ENCODE measurements around the gene SEC22A. TPM values are rescaled to one million over a fixed set of nuclear protein-coding genes. Genes with fewer than 3 reads are reported as not detected.
"Not testable (repeated sequence)": the region's sequence is repeated elsewhere in the genome, so short reads cannot be mapped to it uniquely, and the experiment has no call there.

The SEC22A gene
- total RNA-seq, 1 donor from 2014 or later = 18.8 TPM

DNA sequence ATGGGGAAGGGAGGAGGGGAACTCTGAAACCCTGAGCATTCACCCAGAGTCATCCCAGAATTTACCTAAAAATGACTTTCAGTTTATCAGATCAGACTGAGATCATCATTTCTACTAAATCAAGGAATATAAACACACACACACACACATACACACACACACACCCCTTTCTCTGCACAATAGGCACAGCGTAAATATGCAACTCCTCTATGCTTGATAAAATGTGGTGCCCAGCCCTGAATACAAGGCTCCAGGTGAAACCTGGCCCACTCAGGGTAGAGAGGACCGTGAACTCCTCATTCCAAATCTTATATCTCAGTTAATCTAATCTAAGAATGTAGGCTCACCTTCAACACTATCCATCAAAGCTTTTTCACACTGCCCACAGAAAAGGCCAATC is 31.8 kb upstream of the SEC22A start:
- intact Hi-C loops (cut with micrococcal nuclease) = no loop called here

DNA sequence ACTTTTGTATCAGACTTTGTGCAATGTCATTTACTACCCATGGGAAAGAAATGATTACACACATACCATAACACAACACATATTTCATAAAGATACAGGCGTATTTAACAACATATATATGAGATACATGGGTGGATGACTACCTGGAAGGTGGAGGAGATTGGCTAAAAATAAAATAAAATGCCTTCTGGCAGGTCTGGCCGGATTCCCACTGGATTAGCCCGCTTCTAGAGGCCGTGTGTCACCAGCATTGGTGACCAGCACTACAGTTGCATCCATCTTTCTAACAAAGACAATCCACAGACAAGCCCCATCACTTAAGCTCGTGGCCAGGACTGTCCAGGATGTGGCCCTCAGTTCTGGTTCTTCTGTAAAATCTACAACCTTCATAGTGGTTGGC is 21.0 kb upstream of the SEC22A start:
- intact Hi-C loops (cut with micrococcal nuclease) = no loop called here

DNA sequence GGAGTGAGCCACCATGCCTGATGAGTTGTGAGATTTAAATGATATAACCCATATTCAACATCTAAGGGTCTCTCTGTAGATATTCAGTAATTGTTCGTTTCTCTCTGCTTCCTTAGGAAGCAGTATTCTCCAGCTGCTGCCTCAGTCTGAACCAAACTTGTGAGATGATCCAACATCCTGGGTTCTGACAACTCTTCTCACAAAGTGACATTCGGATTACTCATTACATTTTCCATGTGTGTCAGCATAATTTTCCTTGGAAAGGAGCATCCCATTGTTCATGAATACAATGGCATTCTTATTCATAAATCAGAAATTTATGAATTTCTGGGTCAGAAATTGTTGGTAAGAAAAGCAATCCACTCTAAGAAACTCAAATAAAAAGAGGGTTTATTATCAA is 15.0 kb upstream of the SEC22A start:
- intact Hi-C loops (cut with micrococcal nuclease) = no loop called here

DNA sequence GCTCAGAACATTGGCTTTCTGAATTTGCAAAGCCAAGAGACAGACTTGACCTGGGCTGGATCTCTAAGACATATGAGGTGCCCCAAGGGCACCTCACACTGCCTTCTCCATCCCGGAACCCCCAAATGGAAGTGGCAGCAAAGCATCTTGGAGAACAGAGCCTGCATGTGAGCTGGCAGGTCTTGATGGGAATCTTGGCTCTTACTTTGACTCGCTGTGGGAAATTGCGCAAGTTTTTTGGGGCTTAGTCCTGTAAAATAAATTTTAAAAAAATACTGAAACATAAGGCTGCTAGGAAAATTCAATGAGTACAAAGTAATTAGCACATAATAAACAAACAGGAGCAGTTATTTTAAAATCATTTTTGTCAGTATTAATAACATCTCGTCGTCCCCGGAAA is 13.7 kb upstream of the SEC22A start:
- intact Hi-C loops (cut with micrococcal nuclease) = no loop called here

DNA sequence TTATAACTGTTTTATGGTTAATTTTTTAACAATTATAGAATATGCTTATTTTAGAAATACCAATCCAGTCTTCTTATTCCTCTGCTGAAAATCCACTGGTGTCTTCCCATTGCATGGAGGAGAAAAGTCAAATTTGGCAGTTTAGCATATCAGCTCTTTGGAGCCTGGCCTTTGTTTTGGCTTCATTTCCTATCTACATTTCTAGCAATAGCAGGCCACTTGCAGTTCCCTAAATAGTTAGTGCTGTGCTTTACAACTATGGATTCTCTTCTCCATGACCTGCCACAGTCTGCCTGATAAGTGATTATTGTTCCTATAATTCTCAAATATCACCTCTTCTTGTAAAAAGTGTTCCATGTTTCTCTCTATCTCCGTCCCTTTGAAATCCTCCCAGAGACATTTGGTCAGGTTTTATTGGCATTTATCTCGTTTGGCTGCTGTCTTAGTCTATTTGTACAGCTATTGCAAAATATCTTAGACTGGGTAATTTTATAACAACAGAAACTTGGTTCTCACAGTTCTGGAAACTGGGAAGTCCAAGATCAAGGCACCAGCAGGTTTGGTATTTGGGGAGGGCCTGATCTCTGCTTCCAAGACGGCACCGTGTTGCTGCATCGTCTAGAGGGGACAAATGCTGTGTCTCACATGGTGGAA is 8.2 kb upstream of the SEC22A start:
- intact Hi-C loops (cut with micrococcal nuclease) = no loop called here

DNA sequence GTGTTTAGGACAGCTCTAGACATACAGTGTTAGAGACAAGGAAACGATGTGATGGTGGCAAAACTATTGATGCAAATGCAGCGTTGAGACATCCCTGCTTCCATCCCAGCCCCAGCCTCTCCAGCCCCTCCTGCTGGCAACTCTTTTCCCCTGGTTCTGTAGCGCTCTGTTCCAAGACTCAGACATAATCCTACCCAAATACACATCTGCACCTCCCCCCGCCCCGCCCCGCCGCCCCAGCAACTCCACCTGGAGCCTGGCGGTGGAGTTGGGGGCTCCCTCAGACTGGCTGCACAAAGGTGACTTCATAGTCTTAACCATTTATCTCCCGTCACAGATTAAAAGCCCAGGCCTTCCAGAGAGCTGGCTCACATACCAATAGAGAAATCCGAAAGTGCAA is 7.2 kb upstream of the SEC22A start:
- intact Hi-C loops (cut with micrococcal nuclease) = no loop called here

DNA sequence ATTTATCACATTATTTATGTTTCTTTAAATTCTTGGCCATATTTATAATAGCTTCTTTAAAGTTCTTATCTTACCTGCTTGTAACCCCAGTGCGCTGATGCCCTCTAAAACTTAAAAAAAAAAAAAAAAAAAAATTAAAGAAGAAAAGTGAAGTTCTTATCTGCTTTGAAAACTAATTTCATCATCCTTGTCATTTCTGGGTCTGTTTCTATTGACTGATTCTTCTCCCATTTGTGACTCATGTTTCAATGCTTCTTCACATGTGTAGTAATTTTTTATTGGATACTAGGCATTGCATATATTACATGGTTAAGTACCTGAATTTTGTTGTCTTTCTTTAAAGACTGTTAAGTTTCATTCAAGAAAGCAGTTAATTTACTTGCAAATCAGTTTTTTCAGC is 3.4 kb upstream of the SEC22A start:
- intact Hi-C loops (cut with micrococcal nuclease) = no loop called here

DNA sequence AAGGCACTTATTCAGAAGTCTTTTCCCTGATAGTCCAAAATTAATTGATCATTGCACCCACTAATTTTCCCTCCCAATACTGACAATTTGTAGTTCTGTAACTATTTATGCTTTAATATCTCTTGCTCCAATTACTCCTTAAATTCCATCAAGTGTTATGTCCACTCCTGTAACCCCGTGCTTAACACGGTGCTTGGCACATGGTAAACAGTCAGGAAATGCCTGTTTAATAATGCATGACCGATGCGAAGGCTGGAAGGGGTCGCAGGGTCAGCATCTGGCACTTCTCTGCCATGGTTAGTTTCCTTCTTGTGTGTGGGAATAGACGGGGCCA is 553 bp upstream of the SEC22A start:
- intact Hi-C loops (cut with micrococcal nuclease) = loop anchor here (1.0 to 10.0 kb wide), 12 partner anchors 134 to 1655 kb away; partner anchors contain the start of genes CCDC14, DTX3L, EAF2 and FAM162A

DNA sequence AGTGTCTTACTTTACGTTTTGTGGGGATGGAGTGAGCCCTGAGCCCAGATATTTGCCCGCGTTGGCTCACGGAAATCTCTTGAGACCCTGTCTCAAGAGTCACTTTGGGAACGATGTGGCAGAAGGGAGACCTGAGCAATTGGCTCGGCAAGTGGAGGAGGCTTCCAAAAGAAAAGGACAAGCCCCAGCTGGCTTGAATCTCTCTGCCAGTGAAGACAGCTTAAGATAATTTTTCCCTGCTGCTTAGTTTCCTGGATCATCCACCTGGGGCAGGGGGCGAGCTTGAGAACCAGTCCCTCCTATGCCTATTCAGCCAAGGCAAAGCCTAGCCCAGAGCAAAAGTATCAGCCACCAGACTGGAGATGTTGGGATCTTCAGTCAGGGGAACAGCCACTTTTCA is 708 bp downstream of the SEC22A start:
- intact Hi-C loops (cut with micrococcal nuclease) = loop anchor here (10.0 kb wide), 2 partner anchors 518 to 638 kb away; partner anchors contain the start of genes DTX3L, PARP14 and PARP9

DNA sequence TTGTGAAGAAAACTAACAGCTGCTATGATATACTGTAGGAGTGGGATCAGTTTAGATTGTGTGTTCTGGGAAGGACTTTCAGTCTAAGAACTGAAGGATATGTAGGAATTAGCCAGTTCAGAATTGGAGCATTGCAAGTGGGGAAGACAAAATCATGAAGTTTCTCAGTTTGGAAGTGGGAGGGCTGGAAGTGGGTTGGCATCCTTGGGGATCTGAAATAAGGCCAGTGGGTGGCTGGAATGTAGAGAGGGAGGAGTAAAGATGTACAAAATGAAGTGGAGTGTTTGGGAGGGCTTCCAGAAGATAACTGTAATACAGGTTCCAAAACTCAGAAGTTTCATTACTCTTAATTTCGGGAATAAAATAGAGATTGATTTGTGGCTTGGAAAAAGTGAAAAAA is 17.2 kb downstream of the SEC22A start:
- intact Hi-C loops (cut with micrococcal nuclease) = no loop called here

DNA sequence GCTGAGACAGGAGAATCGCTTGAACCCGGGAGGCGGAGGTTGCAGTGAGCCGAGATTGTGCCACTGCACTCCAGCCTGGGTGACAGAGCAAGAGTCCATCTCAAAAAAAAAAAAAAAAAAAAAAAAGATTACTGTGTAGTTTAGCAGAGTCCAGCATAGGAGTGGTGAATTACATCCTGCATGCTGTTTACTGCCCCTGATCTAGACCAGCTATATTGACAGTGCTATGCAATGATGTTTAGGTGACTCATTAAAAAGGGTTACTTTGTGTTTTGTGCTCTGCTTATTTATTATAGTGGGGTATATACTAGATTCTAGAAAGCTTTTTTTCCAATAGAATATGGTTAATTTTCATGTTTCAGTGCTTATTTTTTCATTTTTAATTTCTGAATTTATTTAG is 19.6 kb downstream of the SEC22A start:
- intact Hi-C loops (cut with micrococcal nuclease) = not testable (repeated sequence)

DNA sequence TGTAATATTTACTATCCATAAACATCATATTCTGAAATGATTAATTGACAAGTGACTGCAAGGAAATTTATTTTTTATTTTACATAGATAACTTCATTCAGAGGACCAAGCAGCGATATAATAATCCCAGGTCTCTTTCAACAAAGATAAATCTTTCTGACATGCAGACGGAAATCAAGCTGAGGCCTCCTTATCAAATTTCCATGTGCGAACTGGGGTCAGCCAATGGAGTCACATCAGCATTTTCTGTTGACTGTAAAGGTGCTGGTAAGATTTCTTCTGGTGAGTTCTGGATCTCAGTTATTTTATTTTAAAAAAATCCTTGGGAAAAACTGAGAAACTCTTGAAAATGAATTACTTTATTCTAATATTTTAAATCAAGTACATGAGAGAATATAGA is 23.3 kb downstream of the SEC22A start:
- intact Hi-C loops (cut with micrococcal nuclease) = no loop called here

DNA sequence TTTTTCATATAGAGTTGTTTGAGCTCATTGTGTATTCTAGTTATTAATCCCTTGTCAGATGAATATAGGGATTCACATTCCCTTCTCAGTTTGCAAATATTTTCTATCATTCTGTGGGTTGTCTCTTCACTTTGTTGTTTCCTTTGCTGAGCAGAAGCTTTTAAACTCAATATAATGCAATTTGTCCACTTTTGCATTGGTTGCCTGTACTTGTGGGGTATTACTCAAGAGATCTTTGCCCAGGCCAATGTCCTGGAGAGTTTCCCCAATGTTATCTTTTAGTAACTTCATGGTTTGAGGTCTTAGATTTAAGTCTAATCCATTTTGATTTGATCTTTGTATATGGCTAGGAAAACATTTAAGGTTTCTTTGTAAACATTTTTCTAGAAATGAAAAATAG is 24.8 kb downstream of the SEC22A start:
- intact Hi-C loops (cut with micrococcal nuclease) = no loop called here

DNA sequence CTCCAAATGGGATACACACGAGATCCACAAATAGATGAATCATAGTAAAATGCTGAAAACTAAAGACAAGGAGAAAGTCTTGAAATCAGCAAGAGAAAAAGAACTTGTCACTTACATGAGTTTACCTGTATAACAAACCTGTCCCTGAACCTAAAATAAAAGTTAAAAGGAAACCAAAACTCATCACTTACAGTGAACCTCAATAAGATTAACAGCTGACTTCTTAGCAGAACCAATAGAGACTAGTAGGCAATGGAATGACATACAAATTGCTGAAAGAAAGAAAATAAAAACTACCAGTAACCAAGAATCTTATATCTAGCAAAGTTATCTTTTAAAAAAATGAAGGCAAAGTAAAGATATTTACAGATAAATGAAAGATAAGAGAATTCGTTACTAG is 27.4 kb downstream of the SEC22A start:
- intact Hi-C loops (cut with micrococcal nuclease) = no loop called here

DNA sequence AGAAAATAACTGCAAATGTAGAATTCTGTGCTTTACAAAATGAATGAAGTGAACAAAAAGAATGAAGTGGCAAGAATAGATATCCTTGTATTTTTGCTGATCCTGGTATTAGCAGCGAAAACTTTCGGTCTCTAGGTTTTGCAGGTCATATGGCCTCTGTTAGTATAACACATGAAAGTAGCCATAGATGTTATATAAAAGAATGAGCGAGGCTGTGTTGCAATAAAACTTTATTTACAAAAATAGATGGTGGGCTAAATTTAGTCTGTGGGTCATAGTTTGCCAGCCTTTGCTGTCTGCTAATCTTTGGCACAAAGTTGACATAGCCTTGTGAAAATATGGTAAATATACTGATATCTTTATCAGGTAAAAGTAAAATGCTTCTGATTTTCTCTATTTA is 35.2 kb downstream of the SEC22A start:
- intact Hi-C loops (cut with micrococcal nuclease) = no loop called here

DNA sequence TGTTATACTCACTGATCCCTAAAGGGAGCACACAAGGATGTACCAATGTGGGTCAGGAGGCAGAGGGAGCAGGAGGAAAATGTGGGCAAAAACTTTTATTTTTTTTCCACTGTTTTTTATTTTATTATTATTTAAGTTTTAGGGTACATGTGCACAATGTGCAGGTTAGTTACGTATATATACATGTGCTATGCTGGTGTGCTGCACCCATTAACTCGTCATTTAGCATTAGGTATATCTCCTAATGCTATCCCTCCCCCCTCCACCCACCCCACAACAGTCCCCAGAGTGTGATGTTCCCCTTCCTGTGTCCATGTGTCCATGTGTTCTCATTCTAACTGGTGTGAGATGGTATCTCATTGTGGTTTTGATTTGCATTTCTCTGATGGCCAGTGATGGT is 37.4 kb downstream of the SEC22A start:
- intact Hi-C loops (cut with micrococcal nuclease) = not testable (repeated sequence)

DNA sequence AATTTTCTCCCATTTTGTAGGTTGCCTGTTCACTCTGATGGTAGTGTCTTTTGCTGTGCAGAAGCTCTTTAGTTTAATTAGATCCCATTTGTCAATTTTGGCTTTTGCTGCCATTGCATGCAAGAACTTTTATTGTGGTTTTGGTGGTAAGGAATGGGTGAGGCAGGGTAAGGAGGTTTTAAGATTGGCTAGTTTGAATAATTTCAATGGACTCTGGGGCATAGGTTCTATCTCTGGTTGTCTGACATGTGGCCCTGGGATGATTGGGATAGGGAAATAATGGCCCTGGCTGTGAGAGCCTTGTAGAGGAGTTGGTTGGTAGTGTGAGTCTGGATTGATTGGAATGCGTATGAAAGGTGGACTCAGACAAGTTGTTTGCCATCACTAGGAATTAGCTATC is 38.0 kb downstream of the SEC22A start:
- intact Hi-C loops (cut with micrococcal nuclease) = no loop called here

DNA sequence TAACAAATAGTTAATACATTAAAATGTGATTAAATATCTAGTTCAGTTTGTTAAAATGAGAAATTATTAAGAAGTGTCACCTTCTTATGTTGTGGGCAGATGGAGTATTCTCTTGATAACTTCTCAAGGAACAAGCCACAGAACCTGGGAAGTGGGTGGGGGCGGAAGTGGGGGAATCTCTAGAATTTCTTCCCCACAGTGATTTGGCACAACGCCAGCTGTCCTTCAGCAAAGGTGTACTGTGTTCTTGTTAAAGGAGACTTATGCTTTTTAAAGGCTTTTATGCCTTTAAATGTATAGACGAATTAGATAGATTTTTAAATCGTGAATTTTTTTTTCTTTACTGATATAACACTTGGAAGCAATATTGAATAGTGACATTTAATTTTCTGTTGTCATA is 42.4 kb downstream of the SEC22A start:
- intact Hi-C loops (cut with micrococcal nuclease) = no loop called here

DNA sequence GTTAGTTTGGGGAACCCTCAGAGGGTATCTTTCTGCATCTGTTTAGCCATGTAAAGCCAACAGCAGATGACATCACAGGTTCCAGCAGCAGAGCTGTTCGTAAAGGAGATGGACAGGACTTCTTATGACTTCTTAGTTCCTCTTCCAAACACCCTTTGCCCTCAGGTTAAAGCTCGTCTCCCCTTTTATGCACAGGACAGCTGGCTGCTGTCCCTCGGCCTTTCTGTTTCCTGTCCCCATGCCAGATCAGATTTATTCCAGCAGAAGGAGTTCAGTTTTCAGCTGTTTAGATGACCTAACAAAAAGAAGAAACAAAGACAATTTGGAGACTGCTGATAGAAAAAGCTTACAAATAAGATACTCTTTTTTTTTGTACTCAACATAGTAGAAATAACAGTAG is 45.1 kb downstream of the SEC22A start:
- intact Hi-C loops (cut with micrococcal nuclease) = no loop called here

DNA sequence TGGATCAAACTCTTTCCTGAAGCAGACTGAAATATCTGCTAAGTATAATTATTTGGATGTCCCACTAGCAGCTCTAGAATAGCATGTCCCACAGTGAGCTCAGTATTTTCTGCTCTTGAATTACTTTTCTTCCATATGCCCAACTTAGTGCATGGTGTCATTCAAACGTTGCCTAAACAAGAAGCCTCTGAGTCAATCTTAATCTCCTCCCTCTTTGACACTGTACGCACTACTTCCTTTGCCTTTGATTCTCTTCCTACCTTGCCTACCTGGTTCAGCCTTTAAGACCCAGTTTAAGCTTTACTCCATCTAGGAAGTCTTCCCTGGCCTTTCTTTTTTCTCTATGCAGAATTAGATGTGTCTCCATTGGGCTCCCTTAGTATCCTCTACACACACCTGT is 54.5 kb downstream of the SEC22A start:
- intact Hi-C loops (cut with micrococcal nuclease) = loop anchor here (5.0 kb wide), 4 partner anchors 214 to 874 kb away; partner anchors contain the start of genes FAM162A, MIX23 and SEMA5B

DNA sequence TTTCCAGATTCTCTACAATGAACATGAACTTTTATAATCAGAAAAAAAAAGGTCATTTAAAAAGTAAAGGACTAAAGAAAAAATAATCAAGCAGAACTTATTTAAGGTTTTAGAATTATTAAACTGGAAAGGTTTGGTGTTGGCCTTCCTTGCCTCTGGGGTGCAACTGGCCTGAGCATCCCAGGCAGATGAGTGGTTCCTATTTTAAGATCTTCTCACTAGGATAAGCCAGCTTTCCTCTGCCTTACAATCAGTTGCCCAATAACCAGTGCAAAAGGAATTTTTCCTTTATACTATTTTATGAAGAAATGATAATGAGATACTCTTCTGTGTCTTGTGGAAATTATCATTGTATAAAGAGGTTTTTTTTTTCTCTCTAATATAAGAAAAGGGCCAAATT is 56.6 kb downstream of the SEC22A start:
- intact Hi-C loops (cut with micrococcal nuclease) = loop anchor here (1.0 to 5.0 kb wide), 8 partner anchors 216 to 1712 kb away; partner anchors contain the start of genes FAM162A, MIX23 and SEMA5B

DNA sequence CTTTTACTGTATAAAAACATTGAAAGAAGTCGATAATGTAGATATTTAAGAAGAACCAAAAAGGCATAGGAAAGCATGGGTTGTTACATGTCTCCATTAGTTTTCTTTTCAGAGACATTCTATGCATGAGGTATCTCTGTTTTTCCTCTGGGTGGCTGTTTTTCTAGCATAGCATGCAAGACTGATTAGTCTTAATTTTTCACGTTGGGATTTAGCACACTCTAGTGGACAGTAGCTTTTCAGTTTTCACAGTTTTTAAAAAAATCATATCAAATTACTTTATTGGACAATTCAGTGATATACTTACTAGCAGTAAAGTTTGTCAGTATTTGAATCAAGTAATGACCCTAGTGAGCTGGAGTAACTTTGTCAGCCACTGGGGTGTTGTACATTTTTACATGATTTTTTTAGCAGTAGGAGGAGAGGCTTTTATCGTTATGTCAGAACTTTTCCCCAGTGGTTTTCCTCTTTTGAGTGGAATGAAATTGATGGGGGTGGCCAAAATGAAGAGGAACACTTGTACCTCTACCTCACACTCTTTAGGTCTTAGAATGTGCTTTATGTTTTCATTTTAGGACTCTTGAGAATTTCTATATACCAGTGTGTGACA is 57.2 kb downstream of the SEC22A start:
- intact Hi-C loops (cut with micrococcal nuclease) = loop anchor here (1.0 to 5.0 kb wide), 8 partner anchors 217 to 1713 kb away; partner anchors contain the start of genes FAM162A, MIX23 and SEMA5B

DNA sequence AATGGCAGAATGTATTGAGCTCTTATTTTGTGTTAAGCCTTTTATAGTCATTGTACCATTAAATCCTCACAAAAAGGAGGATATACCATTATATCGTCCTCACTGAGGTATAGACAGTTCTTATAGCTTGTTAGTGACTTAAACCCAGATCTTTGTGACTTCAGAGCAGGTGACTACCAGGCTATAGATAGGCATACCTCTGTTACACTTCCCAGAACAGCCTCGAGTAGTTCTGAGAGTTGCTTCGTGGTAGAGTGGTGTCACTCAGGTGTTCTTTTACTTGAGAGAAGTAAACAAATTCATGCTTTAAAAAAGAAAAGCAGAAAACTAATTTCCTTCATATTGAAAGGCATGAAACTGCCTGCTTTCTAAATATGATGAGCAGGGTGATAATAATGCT is 59.9 kb downstream of the SEC22A start:
- intact Hi-C loops (cut with micrococcal nuclease) = no loop called here
